Muscle of arm (tissue), 14 donors: ENCODE data around the gene ATG9B. TPM values are rescaled to one million over a fixed set of nuclear protein-coding genes. Genes with fewer than 3 reads are reported as not detected.

Experiments used
- DNase-seq: peaks from one replicate; pipeline ENCODE4 v3.0.0-alpha.2; 2013
- long read RNA-seq, 11 donors: transcript quantifications; one replicate each; lab custom pipeline, GENCODE V29; 2026
- polyA plus RNA-seq, 12 donors: library from polyadenylated mRNA; unstranded; fragments of 120-200 nt; gene quantifications; one replicate each; pipeline ENCODE4 v1.2.1, GENCODE V29; 2013; ENCODE audit not compliant: insufficient read length in 12 of 12

The ATG9B gene, protein sequence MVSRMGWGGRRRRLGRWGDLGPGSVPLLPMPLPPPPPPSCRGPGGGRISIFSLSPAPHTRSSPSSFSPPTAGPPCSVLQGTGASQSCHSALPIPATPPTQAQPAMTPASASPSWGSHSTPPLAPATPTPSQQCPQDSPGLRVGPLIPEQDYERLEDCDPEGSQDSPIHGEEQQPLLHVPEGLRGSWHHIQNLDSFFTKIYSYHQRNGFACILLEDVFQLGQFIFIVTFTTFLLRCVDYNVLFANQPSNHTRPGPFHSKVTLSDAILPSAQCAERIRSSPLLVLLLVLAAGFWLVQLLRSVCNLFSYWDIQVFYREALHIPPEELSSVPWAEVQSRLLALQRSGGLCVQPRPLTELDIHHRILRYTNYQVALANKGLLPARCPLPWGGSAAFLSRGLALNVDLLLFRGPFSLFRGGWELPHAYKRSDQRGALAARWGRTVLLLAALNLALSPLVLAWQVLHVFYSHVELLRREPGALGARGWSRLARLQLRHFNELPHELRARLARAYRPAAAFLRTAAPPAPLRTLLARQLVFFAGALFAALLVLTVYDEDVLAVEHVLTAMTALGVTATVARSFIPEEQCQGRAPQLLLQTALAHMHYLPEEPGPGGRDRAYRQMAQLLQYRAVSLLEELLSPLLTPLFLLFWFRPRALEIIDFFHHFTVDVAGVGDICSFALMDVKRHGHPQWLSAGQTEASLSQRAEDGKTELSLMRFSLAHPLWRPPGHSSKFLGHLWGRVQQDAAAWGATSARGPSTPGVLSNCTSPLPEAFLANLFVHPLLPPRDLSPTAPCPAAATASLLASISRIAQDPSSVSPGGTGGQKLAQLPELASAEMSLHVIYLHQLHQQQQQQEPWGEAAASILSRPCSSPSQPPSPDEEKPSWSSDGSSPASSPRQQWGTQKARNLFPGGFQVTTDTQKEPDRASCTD
- 1 to 10 TPM in 3 of 12 donors, under 1 TPM in 7, not detected in 2; 0.51 to 2.3 (median 0.89) TPM for polyA plus RNA-seq
- long read RNA-seq, donor 1, partial matches to known transcripts: 0 of 1 reads
- long read RNA-seq, donor 1, other reads (novel, unspliced or antisense): 0 of 1 reads
- long read RNA-seq, donor 2: 0 reads
- long read RNA-seq, donor 3: 0 reads
- long read RNA-seq, donor 4: 0 reads
- long read RNA-seq, donor 5: 0 reads
- long read RNA-seq, donor 6: 0 reads
- long read RNA-seq, donor 7: 0 reads
- long read RNA-seq, donor 8: 0 reads
- long read RNA-seq, donor 9: 0 reads
- long read RNA-seq, donor 10: 0 reads
- long read RNA-seq, donor 11: 0 reads

DNA sequence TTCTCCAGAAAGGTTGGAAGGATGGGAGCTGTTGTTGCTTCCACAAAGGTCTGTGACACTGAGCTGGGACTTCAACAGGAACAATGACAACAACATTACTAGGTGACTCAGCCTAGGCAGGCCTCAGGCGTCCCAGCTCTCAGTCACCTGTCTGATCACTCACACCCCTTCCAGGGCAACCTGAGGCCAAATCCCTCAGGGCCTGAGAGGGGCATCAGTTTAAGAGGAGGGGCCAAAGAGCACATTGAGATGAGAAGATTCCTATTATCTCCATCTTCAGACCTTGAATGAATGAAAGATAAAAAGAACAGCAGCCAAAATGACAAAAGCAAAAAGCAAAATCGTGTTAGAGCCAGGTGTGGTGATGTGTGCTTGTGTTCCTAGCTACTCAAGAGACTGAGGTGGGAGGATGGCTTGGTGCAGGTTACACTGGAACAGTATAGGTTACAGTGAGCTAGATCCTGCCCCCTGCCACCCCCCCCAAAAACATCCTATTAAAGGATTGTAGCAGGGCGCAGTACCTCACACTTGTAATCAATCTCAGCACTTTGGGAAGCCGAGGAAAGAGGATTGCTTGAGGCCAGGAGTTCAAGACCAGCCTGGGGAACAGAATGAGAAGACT, at the start of gene ATG9B:
TSS of gene ATG9B (minus strand) at position 60 of the 622 bp plus-strand sequence. CDS start 71 bp downstream, outside the sequence.
- no peak for DNase-seq

- no peak for DNase-seq
Observed at GRCh38 chr7:151073990-151074389, 49.7 kb upstream of the ATG9B start.

- no peak for DNase-seq
Observed at GRCh38 chr7:151071032-151071866, 47.0 kb upstream of the ATG9B start.

DNA sequence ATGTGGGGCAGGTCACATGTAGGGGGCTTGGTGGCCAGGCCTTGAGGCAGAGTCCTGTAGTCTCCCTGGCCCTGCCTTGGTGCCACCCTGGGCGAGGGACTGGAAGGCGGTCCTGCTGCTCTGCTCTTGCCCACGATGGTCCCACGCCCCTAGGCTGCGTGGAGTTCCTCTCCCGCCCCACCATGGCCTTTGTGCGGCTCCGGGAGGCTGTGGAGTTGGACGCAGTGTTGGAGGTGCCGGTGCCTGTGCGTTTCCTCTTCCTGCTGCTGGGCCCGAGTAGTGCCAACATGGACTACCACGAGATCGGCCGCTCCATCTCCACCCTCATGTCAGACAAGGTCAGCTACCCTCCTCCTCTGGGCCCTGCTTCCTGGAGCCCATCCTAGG, 46.3 kb upstream of the ATG9B start:
- no peak for DNase-seq

- no peak for DNase-seq
Observed at GRCh38 chr7:151069841-151070573, 45.7 kb upstream of the ATG9B start.

DNA sequence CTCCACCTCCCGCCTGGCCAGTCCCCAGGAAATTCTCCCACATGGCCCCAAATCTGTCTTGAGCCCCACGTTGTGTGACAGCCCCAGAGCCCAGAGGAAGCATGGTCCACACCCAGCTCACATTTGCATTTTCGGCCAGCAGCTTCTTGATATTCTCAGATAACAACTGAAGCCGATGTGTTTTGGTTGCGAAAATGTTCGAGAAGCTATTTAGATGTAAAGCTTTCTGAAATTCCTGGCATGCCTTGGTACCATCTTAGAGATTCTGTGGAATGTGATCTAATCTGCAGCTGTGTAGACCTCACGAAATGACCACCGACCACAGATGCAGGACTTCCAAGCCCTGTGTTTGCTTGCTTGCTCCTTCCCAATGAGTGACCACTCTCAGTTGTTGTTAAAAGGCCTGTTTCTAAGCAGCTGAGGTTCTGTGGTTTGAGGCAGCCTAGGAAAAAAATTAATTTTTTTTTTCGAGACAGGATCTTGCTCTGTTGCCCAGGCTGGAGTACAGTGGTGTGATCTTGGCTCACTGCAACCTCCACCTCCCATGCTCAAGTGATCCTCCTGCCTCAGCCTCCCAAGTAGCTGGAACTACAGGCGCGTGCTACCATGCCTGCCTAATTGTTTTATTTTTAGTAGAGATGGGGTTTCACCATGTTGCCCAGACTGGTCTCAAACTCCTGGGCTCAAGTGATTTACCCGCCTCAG, 43.9 kb upstream of the ATG9B start:
- DNase-seq: no peak

DNA sequence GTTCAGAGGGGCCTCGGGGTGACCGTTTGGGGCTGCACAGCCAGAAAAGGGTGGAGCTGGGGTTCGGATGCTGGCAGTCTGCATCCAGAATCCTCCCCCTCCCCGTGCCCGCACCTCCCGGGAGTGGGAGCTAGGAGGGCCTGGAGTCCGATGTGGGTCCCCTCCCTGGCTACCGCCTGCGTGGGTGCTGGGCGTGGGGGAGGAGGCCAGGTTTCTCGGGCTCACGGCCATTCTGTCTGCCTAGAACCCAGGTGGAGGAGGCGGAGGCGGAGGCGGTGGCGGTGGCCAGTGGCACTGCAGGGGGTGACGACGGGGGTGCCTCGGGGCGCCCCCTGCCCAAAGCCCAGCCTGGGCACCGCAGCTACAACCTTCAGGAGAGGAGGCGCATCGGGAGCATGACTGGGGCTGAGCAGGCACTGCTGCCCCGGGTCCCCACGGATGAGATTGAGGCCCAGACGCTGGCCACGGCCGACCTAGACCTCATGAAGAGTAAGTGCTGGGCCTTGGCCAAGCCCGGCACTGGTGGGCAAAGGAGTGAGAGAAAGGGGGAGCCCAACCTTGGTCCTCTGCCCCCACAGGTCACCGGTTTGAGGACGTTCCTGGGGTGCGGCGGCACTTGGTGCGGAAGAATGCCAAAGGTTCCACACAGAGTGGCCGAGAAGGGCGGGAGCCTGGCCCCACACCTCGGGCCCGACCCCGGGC, 42.1 kb upstream of the ATG9B start:
- DNase-seq: no peak

GRCh38 chr7:151065516-151065915, 41.2 kb upstream of the ATG9B start:
- DNase-seq: no peak

- DNase-seq: no peak
Observed at GRCh38 chr7:151064993-151065392, 40.7 kb upstream of the ATG9B start.

- no peak for DNase-seq
Observed at GRCh38 chr7:151064454-151064853, 40.2 kb upstream of the ATG9B start.

- no peak for DNase-seq
Observed at GRCh38 chr7:151063212-151063561, 38.9 kb upstream of the ATG9B start.

DNA sequence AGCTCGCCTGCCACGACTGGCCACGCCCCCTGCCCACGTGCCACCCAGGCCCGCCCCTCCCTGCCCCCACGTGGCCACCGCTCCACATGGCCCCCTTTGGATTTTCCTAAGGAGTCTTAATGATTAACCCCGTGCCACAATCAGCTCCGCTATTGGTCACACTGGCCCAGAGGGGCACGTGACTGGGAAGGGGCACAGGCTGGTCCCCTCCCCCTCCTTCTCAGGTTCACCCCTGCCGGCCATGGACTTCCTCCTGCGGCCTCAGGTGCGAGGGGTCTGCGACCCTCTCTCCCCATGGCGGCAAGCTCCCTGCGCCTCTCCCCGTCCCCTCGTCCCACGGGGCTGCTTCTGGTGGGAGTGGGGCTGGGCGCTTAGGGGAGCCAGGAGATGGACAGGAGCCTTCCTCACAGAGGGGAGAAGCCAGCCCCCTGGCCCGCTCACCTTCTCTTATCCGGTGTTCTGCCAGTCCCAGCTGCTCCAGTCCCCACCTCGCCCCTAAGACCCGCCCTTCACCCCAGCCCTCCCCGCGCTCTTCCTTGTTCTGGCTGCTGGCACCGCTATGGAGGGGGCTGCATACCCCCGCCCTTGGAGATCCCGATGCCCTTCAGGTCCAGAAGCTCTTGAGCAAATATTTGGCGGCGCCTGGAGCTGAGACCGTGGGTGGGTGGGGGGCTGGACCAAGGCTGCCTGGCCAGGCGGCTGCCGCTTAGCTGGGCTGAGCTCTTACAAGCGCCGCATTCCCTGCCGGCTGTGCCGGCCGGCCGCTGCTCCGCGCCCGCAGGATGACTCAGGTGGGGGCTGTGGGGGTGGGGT, 38.3 kb upstream of the ATG9B start:
- DNase-seq: no peak

DNA sequence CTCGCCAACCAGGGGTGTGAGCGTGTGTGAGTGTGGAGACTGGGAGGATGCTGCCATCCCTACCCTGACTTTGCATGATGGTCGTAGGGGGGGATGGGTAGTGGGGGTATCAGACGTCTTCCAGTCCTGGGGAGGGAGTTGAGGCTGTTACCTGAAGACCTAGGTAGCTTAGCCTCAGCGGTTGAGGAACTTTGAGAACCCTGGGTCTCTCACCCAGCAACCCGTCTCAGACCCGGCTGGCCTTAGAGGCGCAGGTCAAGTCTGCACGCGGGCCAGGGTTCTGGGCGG, 37.8 kb upstream of the ATG9B start:
- no peak for DNase-seq

DNA sequence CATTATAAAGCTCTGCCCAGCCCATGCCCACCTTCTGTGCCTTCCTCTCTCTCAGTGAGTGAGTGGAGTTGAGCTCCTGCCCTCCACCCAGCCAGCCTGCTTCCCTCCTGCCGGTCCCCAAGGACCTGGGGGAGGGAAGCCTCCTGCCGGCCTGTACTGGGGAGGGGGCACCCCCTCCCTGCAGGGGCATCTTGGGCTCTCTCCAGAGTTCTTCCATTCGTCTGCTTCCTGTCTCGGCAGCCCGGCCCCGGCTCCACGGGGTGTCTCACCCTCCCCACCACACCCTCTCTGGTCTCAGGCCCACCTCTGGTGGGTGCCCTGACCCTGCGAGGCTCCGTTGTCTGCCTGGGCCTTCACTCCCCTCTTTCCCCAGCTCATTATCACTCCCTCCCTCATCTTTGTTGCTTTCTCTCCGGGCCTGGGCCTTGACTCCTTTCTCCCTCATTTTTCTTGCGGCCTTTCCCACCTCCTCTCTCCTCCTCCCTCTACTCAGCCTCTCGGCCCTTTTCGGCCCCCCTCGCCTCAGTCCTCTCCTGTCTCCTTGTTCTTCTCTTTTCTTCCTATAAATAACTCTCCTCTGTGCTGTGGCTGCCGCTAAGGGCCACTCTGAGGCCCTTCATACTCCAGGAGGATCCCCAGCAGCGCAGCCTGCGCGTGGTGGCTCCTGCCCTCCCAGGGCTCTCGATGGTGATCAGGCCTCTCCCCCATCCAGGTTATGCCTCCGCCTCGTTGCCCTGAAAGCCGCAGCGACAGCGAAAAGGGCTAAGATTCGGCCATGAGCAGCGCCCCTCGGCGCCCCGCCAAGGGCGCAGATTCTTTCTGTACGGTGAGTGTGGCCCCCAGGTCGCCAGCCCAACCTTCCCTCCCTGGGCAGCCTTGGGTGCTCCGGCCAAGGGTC, 37.2 kb upstream of the ATG9B start:
- no peak for DNase-seq

- DNase-seq: no peak
Observed at GRCh38 chr7:151060416-151061212, 36.3 kb upstream of the ATG9B start.

DNA sequence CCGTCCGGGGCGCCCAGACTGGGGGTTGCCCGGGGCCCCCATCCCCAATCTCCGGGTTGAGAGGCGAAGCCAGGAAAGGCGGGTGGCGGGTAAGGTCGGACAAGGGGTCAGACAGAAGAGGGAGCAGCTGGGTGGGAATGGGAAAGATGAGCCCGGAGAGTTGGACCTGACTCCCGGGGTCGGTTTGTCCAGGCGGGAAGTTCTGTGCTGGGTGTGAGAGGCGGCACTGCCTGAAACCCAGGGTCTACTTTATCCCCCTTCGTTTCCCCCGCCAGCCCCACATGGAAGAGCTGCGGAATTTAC, 35.8 kb upstream of the ATG9B start:
- no peak for DNase-seq
